Hepatocyte (in vitro differentiated cells): ENCODE results near the gene CREBBP. TPM values are rescaled to one million over a fixed set of nuclear protein-coding genes. Genes with fewer than 3 reads are reported as not detected.

ENCODE experiments used
- DNase-seq: peaks from one replicate; pipeline ENCODE4 v3.0.0-alpha.2; 2016; ENCODE audit warnings: low spot score
- H2AFZ ChIP-seq: fragments of 200-600 bp; sonication (generic); 2 replicates; pipeline ENCODE4 v1.6.0; 2016; ENCODE audit warnings: antibody characterized with exemption, mild to moderate bottlenecking
- H3K27ac ChIP-seq: fragments of 200-600 bp; sonication (generic); 2 replicates; pipeline ENCODE4 v1.5.1; 2016; ENCODE audit warnings: mild to moderate bottlenecking
- H3K27me3 ChIP-seq: fragments of 200-600 bp; sonication (generic); 2 replicates; pipeline ENCODE4 v1.6.1; 2016
- H3K36me3 ChIP-seq: fragments of 200-600 bp; sonication (generic); replicated peaks from 2 replicates; pipeline ENCODE4 v1.5.1; 2016; ENCODE audit warnings: low read depth; ENCODE audit not compliant: insufficient read depth
- H3K4me1 ChIP-seq: fragments of 200-600 bp; sonication (generic); 2 replicates; pipeline ENCODE4 v1.5.1; 2016; ENCODE audit warnings: mild to moderate bottlenecking, moderate library complexity; ENCODE audit not compliant: insufficient read depth
- H3K4me2 ChIP-seq: fragments of 200-600 bp; sonication (generic); 2 replicates; pipeline ENCODE4 v1.6.0; 2016
- H3K4me3 ChIP-seq: fragments of 200-600 bp; sonication (generic); 2 replicates; pipeline ENCODE4 v1.5.1; 2016; ENCODE audit warnings: mild to moderate bottlenecking
- H3K79me2 ChIP-seq: fragments of 200-600 bp; sonication (generic); 2 replicates; pipeline ENCODE4 v1.6.0; 2017; ENCODE audit warnings: mild to moderate bottlenecking
- H3K9me2 ChIP-seq: fragments of 200-600 bp; sonication (generic); replicated peaks from 2 replicates; pipeline ENCODE4 v1.6.0; 2017; ENCODE audit warnings: mild to moderate bottlenecking; ENCODE audit not compliant: insufficient read depth
- H3K9me3 ChIP-seq: fragments of 200-600 bp; sonication (generic); 2 replicates; pipeline ENCODE4 v1.5.1; 2016; ENCODE audit warnings: low read depth, mild to moderate bottlenecking
- H4K20me1 ChIP-seq: fragments of 200-600 bp; sonication (generic); 2 replicates; pipeline ENCODE4 v1.6.0; 2016; ENCODE audit warnings: mild to moderate bottlenecking; ENCODE audit not compliant: insufficient read depth, poor library complexity, severe bottlenecking
- EZH2 ChIP-seq: fragments of 200-600 bp; sonication (generic); IDR thresholded peaks from 2 replicates; pipeline ENCODE4 v1.6.1; 2016; ENCODE audit warnings: antibody characterized with exemption, mild to moderate bottlenecking, borderline replicate concordance
- EZH2phosphoT487 ChIP-seq: fragments of 200-600 bp; sonication (generic); IDR thresholded peaks from one replicate; pipeline ENCODE4 v1.6.1; 2018; ENCODE audit warnings: antibody characterized with exemption, mild to moderate bottlenecking, low read depth, moderate library complexity; ENCODE audit not compliant: unreplicated experiment, severe bottlenecking
- WGBS: methylation state at CpG from one replicate; pipeline ENCODE4 v1.1.6; 2016; ENCODE audit warnings: low lambda C conversion rate; ENCODE audit errors: missing lambda C conversion rate; 5-methylcytosine and 5-hydroxymethylcytosine counted together
- polyA plus RNA-seq: library from polyadenylated mRNA; unstranded; fragments of >200 nt; fragmentation: Nextera tagmentation; extraction: Ambion mirVana; gene quantifications from 2 replicates; pipeline ENCODE4 v1.2.1, GENCODE V29; 2016
- total RNA-seq: library from RNA; depleted of rRNA; stranded (reverse); fragments of >200 nt; gene quantifications from 2 replicates; pipeline ENCODE4 v1.2.3, GENCODE V29; 2014
- TF ChIP-seq, protein P1 (sequence below): fragments of 200-600 bp; sonication (generic); IDR thresholded peaks from 2 replicates; pipeline ENCODE4 v1.5.1; 2016; ENCODE audit warnings: antibody characterized with exemption, mild to moderate bottlenecking; ENCODE audit not compliant: poor library complexity

CREBBP gene
- total and polyA plus RNA-seq, 2 experiments from 2014 or later, result 18.9 to 31.5 TPM

DNA sequence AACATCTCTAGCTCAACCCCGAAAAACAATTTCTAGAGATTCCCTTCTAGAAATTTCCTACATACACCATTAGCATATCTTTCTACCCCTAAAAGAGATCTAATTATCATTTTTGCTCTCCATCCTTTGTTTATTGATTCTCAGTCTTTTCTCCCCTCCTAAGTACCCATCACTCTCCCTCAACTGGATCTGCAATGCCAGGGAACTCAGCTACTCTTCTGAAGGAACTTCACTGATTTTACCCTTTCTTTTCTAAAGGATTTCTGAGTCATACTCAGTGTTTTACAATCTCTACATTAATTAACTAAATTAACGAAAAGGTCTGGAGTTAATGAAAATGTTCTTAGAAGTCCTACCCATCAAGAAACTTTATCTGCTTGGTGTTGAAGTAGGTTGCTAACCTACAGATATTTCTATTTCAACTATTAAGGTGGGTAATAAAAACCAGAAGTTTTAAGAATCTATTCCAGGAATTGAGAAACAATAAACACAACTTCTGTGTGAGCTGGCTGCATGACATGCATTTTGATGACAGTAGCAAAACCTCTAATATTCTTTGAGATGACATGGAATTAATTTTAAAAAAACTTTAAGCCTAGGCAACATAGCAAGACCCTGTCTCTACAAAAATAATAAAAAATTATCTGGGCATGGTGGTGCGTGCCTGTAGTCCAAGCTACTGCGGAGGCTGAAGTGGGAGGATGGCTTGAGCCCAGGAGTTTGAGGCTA, 13.6 kb downstream of the CREBBP start:
- H3K36me3 ChIP-seq, result no peaks in the 10 kb centered on the region
- peaks cover 100% of the 10 kb centered on the region for H3K79me2 ChIP-seq
- 92% methylated on average over 4 of the region's 4 CpGs for WGBS
- DNase-seq, result no peak
- no peaks in the 10 kb centered on the region for H3K9me3 ChIP-seq
- H3K27me3 ChIP-seq, result no peaks in the 10 kb centered on the region
- no peak overlapping the region for H2AFZ ChIP-seq
- H3K27ac ChIP-seq, result peak overlapping the region; percentile 1
- peaks cover 19% of the 10 kb centered on the region for H3K4me1 ChIP-seq
- TF ChIP-seq, protein P1, sequence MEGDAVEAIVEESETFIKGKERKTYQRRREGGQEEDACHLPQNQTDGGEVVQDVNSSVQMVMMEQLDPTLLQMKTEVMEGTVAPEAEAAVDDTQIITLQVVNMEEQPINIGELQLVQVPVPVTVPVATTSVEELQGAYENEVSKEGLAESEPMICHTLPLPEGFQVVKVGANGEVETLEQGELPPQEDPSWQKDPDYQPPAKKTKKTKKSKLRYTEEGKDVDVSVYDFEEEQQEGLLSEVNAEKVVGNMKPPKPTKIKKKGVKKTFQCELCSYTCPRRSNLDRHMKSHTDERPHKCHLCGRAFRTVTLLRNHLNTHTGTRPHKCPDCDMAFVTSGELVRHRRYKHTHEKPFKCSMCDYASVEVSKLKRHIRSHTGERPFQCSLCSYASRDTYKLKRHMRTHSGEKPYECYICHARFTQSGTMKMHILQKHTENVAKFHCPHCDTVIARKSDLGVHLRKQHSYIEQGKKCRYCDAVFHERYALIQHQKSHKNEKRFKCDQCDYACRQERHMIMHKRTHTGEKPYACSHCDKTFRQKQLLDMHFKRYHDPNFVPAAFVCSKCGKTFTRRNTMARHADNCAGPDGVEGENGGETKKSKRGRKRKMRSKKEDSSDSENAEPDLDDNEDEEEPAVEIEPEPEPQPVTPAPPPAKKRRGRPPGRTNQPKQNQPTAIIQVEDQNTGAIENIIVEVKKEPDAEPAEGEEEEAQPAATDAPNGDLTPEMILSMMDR, result no peak
- TF ChIP-seq EZH2, result no peak
- no peak for TF ChIP-seq EZH2phosphoT487
- H3K9me2 ChIP-seq, result no peaks in the 10 kb centered on the region
- peaks cover 100% of the 10 kb centered on the region for H4K20me1 ChIP-seq
- no peak overlapping the region for H3K4me2 ChIP-seq
- no peak overlapping the region for H3K4me3 ChIP-seq

GRCh38 chr16:3865241-3865640, 15.3 kb downstream of the CREBBP start:
- TF ChIP-seq EZH2, result no peak
- TF ChIP-seq, protein P1, result no peak
- no peak for TF ChIP-seq EZH2phosphoT487
- Histone ChIP-seq H3K27ac (no peak overlapping the region), H3K4me1 (peaks cover 19% of the 10 kb centered on the region), H3K9me3 (no peaks in the 10 kb centered on the region), H3K9me2 (no peaks in the 10 kb centered on the region), H3K4me3 (no peak overlapping the region), H2AFZ (no peak overlapping the region), H3K79me2 (peaks cover 100% of the 10 kb centered on the region), H3K36me3 (no peaks in the 10 kb centered on the region), H3K27me3 (no peaks in the 10 kb centered on the region), H4K20me1 (peaks cover 100% of the 10 kb centered on the region), H3K4me2 (peak overlapping the region; percentile 15)
- DNase-seq, result no peak
- whole genome bisulfite sequencing, result 65% methylated on average over 3 of the region's 3 CpGs

DNA sequence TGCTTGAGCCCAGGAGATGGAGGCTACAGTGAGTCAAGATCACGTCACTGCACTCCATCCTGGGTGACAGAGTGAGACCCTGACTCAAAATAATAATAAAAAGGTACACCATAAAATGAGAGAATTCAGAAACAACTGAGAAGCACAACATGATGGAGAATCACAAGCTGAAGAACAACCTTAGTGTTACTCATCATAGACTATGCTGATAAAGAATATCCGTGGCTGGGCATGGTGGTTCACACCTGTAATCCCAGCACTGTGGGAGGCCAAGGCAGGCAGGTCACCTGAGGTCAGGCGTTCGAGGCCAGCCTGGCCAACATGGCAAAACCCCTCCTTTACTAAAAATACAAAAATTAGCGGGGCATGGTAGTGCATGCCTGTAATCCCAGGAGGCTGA, 16.0 kb downstream of the CREBBP start:
- H3K4me1 ChIP-seq, result peaks cover 19% of the 10 kb centered on the region
- H3K9me3 ChIP-seq, result no peaks in the 10 kb centered on the region
- no peak overlapping the region for H3K4me2 ChIP-seq
- no peaks in the 10 kb centered on the region for H3K36me3 ChIP-seq
- H3K9me2 ChIP-seq, result no peaks in the 10 kb centered on the region
- H4K20me1 ChIP-seq, result peaks cover 100% of the 10 kb centered on the region
- TF ChIP-seq EZH2, result no peak
- TF ChIP-seq, protein P1, result no peak
- no peak for TF ChIP-seq EZH2phosphoT487
- H3K27ac ChIP-seq, result no peak overlapping the region
- H3K4me3 ChIP-seq, result no peak overlapping the region
- H3K27me3 ChIP-seq, result no peaks in the 10 kb centered on the region
- 89% methylated on average over 5 of the region's 5 CpGs for WGBS
- no peak overlapping the region for H2AFZ ChIP-seq
- peaks cover 100% of the 10 kb centered on the region for H3K79me2 ChIP-seq
- no peak for DNase-seq
